HepG2 (cell line): Measurements from ENCODE around the gene KRT13. TPM values are rescaled to one million over a fixed set of nuclear protein-coding genes. Genes with fewer than 3 reads are reported as not detected.

ENCODE experiments used
- ATAC-seq: fragments of 200-7000 bp; cut with Tn5 transposase; 3 replicates; pipeline ENCODE4 v1.9.1; 2020; ENCODE audit warnings: mild to moderate bottlenecking, moderate library complexity
- BruUV-seq: library from RNA; stranded (reverse); fragments of 400-500 nt; replicated peaks from 2 replicates; lab custom pipeline; 2021; lab: Mats Ljungman, UMichigan
- CTCF ChIA-PET: fragments of 300-600 bp; formaldehyde crosslinking; extraction: SDS; loops from one replicate; lab custom pipeline; 2021; ENCODE audit warnings: low total read pairs, inconsistent platforms, low intra/inter-chr PET ratio; lab: Yijun Ruan, JAX
- POLR2A ChIA-PET: fragments of 350-600 bp; sonication (Branson Sonifier 250); formaldehyde crosslinking; loops from one replicate; lab custom pipeline; 2020; ENCODE audit warnings: antibody characterized with exemption, inconsistent platforms; lab: Yijun Ruan, JAX
- DNase-seq: peaks from one replicate; pipeline ENCODE4 v3.0.0-alpha.2; 2015; ENCODE audit warnings: low spot score
- FAIRE-seq: peaks from 3 replicates; lab custom pipeline; 2011; peaks lifted over from hg19 to GRCh38; lab: Jason Lieb, UNC
- H2AFZ ChIP-seq: one replicate; pipeline ENCODE4 v1.6.1; 2011; ENCODE audit warnings: low read length, inconsistent platforms
- H3K27ac ChIP-seq: fragments of 300-600 bp; 3 replicates; pipeline ENCODE4 v1.8.0; 2011; ENCODE audit warnings: mixed run types, mild to moderate bottlenecking, mixed read lengths, low read length, inconsistent platforms; ENCODE audit not compliant: insufficient read depth; ENCODE audit errors: extremely low read length
- H3K27me3 ChIP-seq, 2 experiments: fragments of 200-600 bp in 1 of 2; 2 replicates in 1 of 2; 3 replicates in 1 of 2; pipeline versions ENCODE4 v1.6.0 to v1.8.0; 2011; ENCODE audit warnings: low read length in 2 of 2, mild to moderate bottlenecking in 2 of 2, moderate library complexity in 2 of 2, inconsistent platforms in 1 of 2; ENCODE audit not compliant: insufficient read depth in 2 of 2, control insufficient read depth in 1 of 2
- H3K36me3 ChIP-seq, 2 experiments: fragments of 200-600 bp in 1 of 2; replicated peaks in 1 of 2; 2 replicates in 1 of 2; 3 replicates in 1 of 2; pipeline versions ENCODE4 v1.5.1 to v1.8.0; 2011; ENCODE audit warnings: low read length in 2 of 2, inconsistent platforms in 1 of 2; ENCODE audit not compliant: insufficient read depth in 2 of 2, control insufficient read depth in 1 of 2
- H3K4me1 ChIP-seq: 2 replicates; pipeline ENCODE4 v1.5.1; 2012; ENCODE audit warnings: low read length, inconsistent platforms; ENCODE audit not compliant: insufficient read depth
- H3K4me2 ChIP-seq: 2 replicates; pipeline ENCODE4 v1.6.0; 2011; ENCODE audit warnings: low read depth, low read length, inconsistent platforms
- H3K4me3 ChIP-seq, 3 experiments: fragments of 200-600 bp in 1 of 3; sonication (generic), shearing (Covaris generic) in 1 of 3; replicated peaks in 1 of 3; 2 replicates each; pipeline ENCODE4 v1.5.1; 2011 to 2016; ENCODE audit warnings: low read length in 3 of 3, inconsistent platforms in 2 of 3, low read depth in 2 of 3, mild to moderate bottlenecking in 2 of 3, control low read depth in 1 of 3, mixed read lengths in 1 of 3; ENCODE audit not compliant: insufficient read depth in 1 of 3
- H3K79me2 ChIP-seq: one replicate; pipeline ENCODE4 v1.6.1; 2011; ENCODE audit warnings: low read length, inconsistent platforms; ENCODE audit not compliant: insufficient read depth
- H3K9ac ChIP-seq: 2 replicates; pipeline ENCODE4 v1.6.0; 2011; ENCODE audit warnings: mild to moderate bottlenecking, low read depth, low read length, inconsistent platforms; ENCODE audit not compliant: insufficient read depth
- H3K9me3 ChIP-seq: 2 replicates; pipeline ENCODE4 v1.5.1; 2012; ENCODE audit warnings: mild to moderate bottlenecking, low read length
- H4K20me1 ChIP-seq: 2 replicates; pipeline ENCODE4 v1.6.0; 2011; ENCODE audit warnings: inconsistent platforms, mild to moderate bottlenecking, low read length, moderate library complexity; ENCODE audit not compliant: insufficient read depth
- MAFF ChIP-seq: IDR thresholded peaks from 2 replicates; pipeline ENCODE4 v1.6.1; 2011; ENCODE audit warnings: low read depth, low read length, improper control_type of control experiment
- MAFK ChIP-seq, 2 experiments: IDR thresholded peaks in 1 of 2; conservative IDR thresholded peaks in 1 of 2; 2 replicates each; pipeline ENCODE4 v1.6.1; 2011; ENCODE audit warnings: improper control_type of control experiment in 2 of 2, low read length in 2 of 2
- MLLT10 ChIP-seq: sonication (generic); formaldehyde crosslinking; IDR thresholded peaks from 2 replicates; pipeline ENCODE4 v1.4.0; 2020; ENCODE audit warnings: missing genetic modification reagents
- NCOA2 ChIP-seq: sonication (generic); formaldehyde crosslinking; IDR thresholded peaks from 2 replicates; pipeline ENCODE4 v1.8.0; 2022; ENCODE audit warnings: inconsistent platforms
- POLR2G ChIP-seq: fragments of 200-400 bp; formaldehyde crosslinking; IDR thresholded peaks from 2 replicates; pipeline ENCODE4 v1.6.1; 2018; ENCODE audit warnings: mild to moderate bottlenecking, low read depth, low read length, moderate library complexity
- SIN3A ChIP-seq: IDR thresholded peaks from 2 replicates; pipeline ENCODE4 v1.6.1; 2011; ENCODE audit warnings: low read depth, mild to moderate bottlenecking, control low read depth, low read length, borderline replicate concordance
- STAG1 ChIP-seq: sonication (generic); formaldehyde crosslinking; IDR thresholded peaks from 2 replicates; pipeline ENCODE4 v1.4.0; 2020; ENCODE audit warnings: missing genetic modification reagents
- ZFP82 ChIP-seq: sonication (generic); formaldehyde crosslinking; IDR thresholded peaks from 2 replicates; pipeline ENCODE4 v1.5.1; 2020; ENCODE audit warnings: mild to moderate bottlenecking, missing genetic modification reagents, borderline replicate concordance
- ZNF616 ChIP-seq: sonication (generic); formaldehyde crosslinking; IDR thresholded peaks from 2 replicates; pipeline ENCODE4 v1.5.0; 2020; ENCODE audit warnings: low read depth, mild to moderate bottlenecking, missing genetic modification reagents
- ZNF773 ChIP-seq: sonication (generic); formaldehyde crosslinking; IDR thresholded peaks from 2 replicates; pipeline ENCODE4 v1.4.0; 2020; ENCODE audit warnings: missing genetic modification reagents, borderline replicate concordance
- ZNF781 ChIP-seq: sonication (generic); formaldehyde crosslinking; IDR thresholded peaks from 2 replicates; pipeline ENCODE4 v1.5.1; 2020; ENCODE audit warnings: borderline replicate concordance, mild to moderate bottlenecking, missing genetic modification reagents; ENCODE audit errors: not compliant biosample characterization
- ZNF790 ChIP-seq: sonication (generic); formaldehyde crosslinking; IDR thresholded peaks from 2 replicates; pipeline ENCODE4 v1.8.0; 2022; ENCODE audit warnings: missing genetic modification reagents, mild to moderate bottlenecking, borderline replicate concordance
- ZNF841 ChIP-seq: sonication (generic); formaldehyde crosslinking; IDR thresholded peaks from 2 replicates; pipeline ENCODE4 v1.8.1; 2023; ENCODE audit warnings: missing genetic modification reagents, borderline replicate concordance
- WGBS: methylation state at CpG from one replicate; pipeline ENCODE4 v1.1.6; 2017; ENCODE audit warnings: low lambda C conversion rate; 5-methylcytosine and 5-hydroxymethylcytosine counted together
- in situ Hi-C: cut with HindIII; loops from 2 replicates; pipeline ENCODE4 v1.10.0; 2017; ENCODE audit warnings: low pct_unique_long_range_greater_than_20kb; ENCODE audit not compliant: extremely low pct_ligation_motif_present
- intact Hi-C: fragments of 100-400 bp; cut with micrococcal nuclease; formaldehyde crosslinking; loops from one replicate; pipeline ENCODE4 v1.10.0; 2022; ENCODE audit not compliant: unreplicated experiment
- polyA plus RNA-seq, 8 experiments: library from polyadenylated mRNA; depleted of rRNA in 3 of 8; stranded (reverse) in 7 of 8; unstranded in 1 of 8; fragments of >200 nt; fragmentation: Illumina TruSeq in 4 of 8; extraction: Trizol in 4 of 8; gene quantifications; 2 replicates each; pipeline versions ENCODE4 v1.2.1 to v1.2.3, GENCODE V29; 2011 to 2016; ENCODE audit warnings: low read depth in 4 of 8, missing spikeins in 1 of 8, mixed read lengths in 1 of 8; ENCODE audit not compliant: insufficient read depth in 1 of 8
- total RNA-seq, 5 experiments: library from RNA; depleted of rRNA; stranded (reverse); fragments of >200 nt; fragmentation: Illumina TruSeq; extraction: Trizol; gene quantifications; 2 replicates each; pipeline ENCODE4 v1.2.3, GENCODE V29; 2016; ENCODE audit warnings: low read depth in 1 of 5
- TF ChIP-seq, protein P1 (sequence below): sonication (generic); formaldehyde crosslinking; IDR thresholded peaks from 2 replicates; pipeline ENCODE4 v1.8.0; 2022; ENCODE audit warnings: missing genetic modification reagents, mild to moderate bottlenecking, borderline replicate concordance
- TF ChIP-seq, protein P2 (sequence below): sonication (generic); formaldehyde crosslinking; IDR thresholded peaks from 2 replicates; pipeline ENCODE4 v1.5.1; 2020; ENCODE audit warnings: missing genetic modification reagents, mild to moderate bottlenecking, borderline replicate concordance

The KRT13 gene
- total and polyA plus RNA-seq, 2 of the 13 experiments (the other 11 are each of a cell fraction or from before 2014, with no cell fraction given), result not detected

DNA sequence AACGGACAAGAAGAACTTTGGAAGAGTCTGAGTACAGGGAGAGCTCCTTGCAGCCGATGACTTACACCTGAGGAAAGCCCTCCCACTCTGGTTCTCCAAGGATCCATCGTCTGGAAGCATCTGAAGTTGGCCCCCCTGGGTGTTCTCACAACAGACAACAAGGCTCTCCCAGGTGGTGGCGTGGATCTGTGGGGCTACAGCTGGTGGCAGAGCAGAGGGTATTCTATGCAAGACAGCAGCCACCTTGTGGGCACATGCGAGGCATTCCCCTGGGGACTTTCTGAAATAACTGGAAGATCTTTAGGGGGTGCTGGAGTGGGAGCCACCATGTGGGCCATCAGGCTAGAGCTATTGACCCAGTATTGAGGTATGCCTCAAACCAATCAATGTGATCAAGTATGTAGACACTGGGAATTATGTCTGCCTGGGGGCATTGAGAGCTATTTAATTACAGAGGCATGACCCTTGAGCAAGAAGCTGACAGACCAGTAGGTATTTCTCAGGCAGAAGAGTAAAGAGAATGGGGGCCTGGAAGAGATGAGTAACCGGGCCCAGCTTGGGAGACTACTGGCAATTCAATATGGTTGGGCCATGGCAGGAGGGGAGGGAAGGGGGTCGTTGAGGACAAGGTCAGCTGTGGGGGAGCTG is 29.6 kb upstream of the KRT13 start (continued):
- TF ChIP-seq ZNF781, result no peak
- TF ChIP-seq ZNF773 (CRISPR knock-in tag), result no peak
- no peak for TF ChIP-seq ZNF790 (CRISPR knock-in tag)
- 0 out of 2 replicates have a peak, but pooled peaks have one; percentile 9 for TF ChIP-seq STAG1 (CRISPR knock-in tag)
- TF ChIP-seq, protein P1, sequence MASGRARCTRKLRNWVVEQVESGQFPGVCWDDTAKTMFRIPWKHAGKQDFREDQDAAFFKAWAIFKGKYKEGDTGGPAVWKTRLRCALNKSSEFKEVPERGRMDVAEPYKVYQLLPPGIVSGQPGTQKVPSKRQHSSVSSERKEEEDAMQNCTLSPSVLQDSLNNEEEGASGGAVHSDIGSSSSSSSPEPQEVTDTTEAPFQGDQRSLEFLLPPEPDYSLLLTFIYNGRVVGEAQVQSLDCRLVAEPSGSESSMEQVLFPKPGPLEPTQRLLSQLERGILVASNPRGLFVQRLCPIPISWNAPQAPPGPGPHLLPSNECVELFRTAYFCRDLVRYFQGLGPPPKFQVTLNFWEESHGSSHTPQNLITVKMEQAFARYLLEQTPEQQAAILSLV (CRISPR knock-in tag), result no peak
- TF ChIP-seq NCOA2 (CRISPR knock-in tag), result no peak

DNA sequence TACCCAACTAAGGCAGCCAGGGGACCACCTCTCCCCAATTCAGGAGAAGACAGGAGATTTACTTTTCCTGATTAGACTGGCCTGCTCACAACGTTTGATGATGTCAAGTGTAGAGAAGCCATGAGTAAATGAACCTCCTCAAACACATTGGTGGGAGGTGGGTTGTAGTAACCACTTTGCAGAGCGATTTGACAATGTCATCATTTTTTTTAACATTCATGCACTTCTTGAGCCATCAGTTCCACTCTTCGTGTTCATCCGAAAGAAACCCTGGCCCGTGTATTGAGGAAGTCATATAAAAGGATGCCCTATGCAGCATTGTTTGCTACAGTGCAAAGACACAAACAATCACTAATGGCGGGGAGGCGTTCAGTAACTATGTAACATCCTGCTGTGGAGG is 28.2 kb upstream of the KRT13 start:
- H3K4me1 ChIP-seq, result peaks cover 64% of the 10 kb centered on the region
- H2AFZ ChIP-seq, result no peak overlapping the region
- ChIA-PET CTCF (interaction anchor here (1.3 kb wide), 1 partner anchor 16 kb away, joined by 3 read pairs; no protein-coding TSS in a partner anchor), POLR2A (interaction anchor here (1.1 kb wide), 1 partner anchor 155 kb away, joined by 3 read pairs; no protein-coding TSS in a partner anchor)
- no peaks in the 10 kb centered on the region for H3K36me3 ChIP-seq
- no peak overlapping the region for H3K27ac ChIP-seq
- H3K4me3 ChIP-seq, result no peak overlapping the region
- H4K20me1 ChIP-seq, result no peaks in the 10 kb centered on the region
- TF ChIP-seq SIN3A (no peak), ZNF841 (no peak), ZNF616 (no peak), POLR2G (no peak), MAFK (conservative IDR thresholded peaks at IDR 0.05 in 1 of 2, IDR thresholded peaks at IDR 0.05 in 1 of 2; ENCODE audit: low read length in 2 of 2) (peak; percentile 79 to 82), MAFF (peak; percentile 84), MLLT10 (CRISPR knock-in tag) (no peak), ZFP82 (no peak)
- TF ChIP-seq, protein P2, sequence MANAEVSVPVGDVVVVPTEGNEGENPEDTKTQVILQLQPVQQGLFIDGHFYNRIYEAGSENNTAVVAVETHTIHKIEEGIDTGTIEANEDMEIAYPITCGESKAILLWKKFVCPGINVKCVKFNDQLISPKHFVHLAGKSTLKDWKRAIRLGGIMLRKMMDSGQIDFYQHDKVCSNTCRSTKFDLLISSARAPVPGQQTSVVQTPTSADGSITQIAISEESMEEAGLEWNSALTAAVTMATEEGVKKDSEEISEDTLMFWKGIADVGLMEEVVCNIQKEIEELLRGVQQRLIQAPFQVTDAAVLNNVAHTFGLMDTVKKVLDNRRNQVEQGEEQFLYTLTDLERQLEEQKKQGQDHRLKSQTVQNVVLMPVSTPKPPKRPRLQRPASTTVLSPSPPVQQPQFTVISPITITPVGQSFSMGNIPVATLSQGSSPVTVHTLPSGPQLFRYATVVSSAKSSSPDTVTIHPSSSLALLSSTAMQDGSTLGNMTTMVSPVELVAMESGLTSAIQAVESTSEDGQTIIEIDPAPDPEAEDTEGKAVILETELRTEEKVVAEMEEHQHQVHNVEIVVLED (CRISPR knock-in tag), result no peak
- ATAC-seq (no peak), DNase-seq (no peak), FAIRE-seq (no peak)
- no peak overlapping the region for H3K9ac ChIP-seq
- no peaks in the 10 kb centered on the region for H3K9me3 ChIP-seq
- no peaks in the 10 kb centered on the region for H3K79me2 ChIP-seq
- intact Hi-C loops (loop anchor here (10.0 kb wide), 1 partner anchor 119 kb away; no protein-coding TSS in a partner anchor), in situ Hi-C loops (no loop called here)
- no peak overlapping the region for H3K4me2 ChIP-seq
- no TSS peak for BruUV-seq
- peaks cover 0 to 11% of the 10 kb centered on the region in 2 experiments; a peak in 2 of 5 replicates for H3K27me3 ChIP-seq
- 61% methylated on average over 7 of the region's 7 CpGs for WGBS
